Epithelial cell of esophagus (primary cell): ENCODE measurements around the gene C6orf118.

Source experiments
- DNase-seq: peaks from one replicate; pipeline ENCODE4 v3.0.0; 2010; ENCODE audit warnings: low read depth
- H3K4me3 ChIP-seq: 2 replicates; pipeline ENCODE4 v1.5.1; 2011; ENCODE audit warnings: mild to moderate bottlenecking, low read length, control low read depth
- CTCF ChIP-seq: IDR thresholded peaks from 2 replicates; pipeline ENCODE4 v1.5.1; 2011; ENCODE audit warnings: low read depth, mild to moderate bottlenecking, low read length, control low read depth, inconsistent platforms; ENCODE audit not compliant: insufficient read depth; ENCODE audit errors: missing control alignments

The C6orf118 gene

GRCh38 chr6:165306955-165307354 lies 2.5 kb downstream of the C6orf118 start:
- DNase-seq: no peak
- TF ChIP-seq CTCF: no peak
- no peak overlapping the region for H3K4me3 ChIP-seq

GRCh38 chr6:165301372-165302246 lies 7.8 kb downstream of the C6orf118 start:
- no peak for TF ChIP-seq CTCF
- no peak for DNase-seq
- H3K4me3 ChIP-seq: no peak overlapping the region

GRCh38 chr6:165300422-165300936 lies 8.9 kb downstream of the C6orf118 start:
- no peak overlapping the region for H3K4me3 ChIP-seq
- no peak for DNase-seq
- TF ChIP-seq CTCF: no peak

GRCh38 chr6:165298875-165299274 lies 10.5 kb downstream of the C6orf118 start:
- TF ChIP-seq CTCF: no peak
- no peak overlapping the region for H3K4me3 ChIP-seq
- DNase-seq: no peak

GRCh38 chr6:165298402-165298801 lies 11.0 kb downstream of the C6orf118 start:
- peak; percentile 2 for DNase-seq
- H3K4me3 ChIP-seq: no peak overlapping the region
- no peak for TF ChIP-seq CTCF

- TF ChIP-seq CTCF: no peak
- no peak overlapping the region for H3K4me3 ChIP-seq
- DNase-seq: no peak
Observed at GRCh38 chr6:165292657-165293056, 16.7 kb downstream of the C6orf118 start.

- no peak for TF ChIP-seq CTCF
- no peak overlapping the region for H3K4me3 ChIP-seq
- DNase-seq: no peak
Observed at GRCh38 chr6:165274611-165275010, 34.8 kb downstream of the C6orf118 start.
